Esophagus squamous epithelium (tissue), 5 donors: ENCODE data around the gene SOCS4. TPM values are rescaled to one million over a fixed set of nuclear protein-coding genes. Genes with fewer than 3 reads are reported as not detected.
"Not testable (repeated sequence)": the region's sequence is repeated elsewhere in the genome, so short reads cannot be mapped to it uniquely, and the experiment has no call there.

ENCODE experiments used
- DNase-seq: peaks from one replicate; lab custom pipeline; 2025; lab: John Stamatoyannopoulos, UW
- H3K27ac ChIP-seq, 4 donors: fragments of 200-600 bp; sonication (generic); one replicate each; pipeline ENCODE4 v1.5.1; 2016 to 2019; ENCODE audit warnings: mild to moderate bottlenecking in 1 of 4
- H3K27me3 ChIP-seq, 4 donors: fragments of 200-600 bp; sonication (generic); 1 replicate in 3 of 4; 2 replicates in 1 of 4; pipeline versions ENCODE4 v1.5.1 to v1.6.0; 2017 to 2021; ENCODE audit warnings: antibody characterized with exemption in 1 of 4
- H3K36me3 ChIP-seq, 3 donors: fragments of 200-600 bp; sonication (generic); one replicate each; pipeline ENCODE4 v1.5.1; 2016 to 2019
- H3K4me1 ChIP-seq, 3 donors: fragments of 200-600 bp; sonication (generic); one replicate each; pipeline ENCODE4 v1.5.1; 2017 to 2019
- H3K4me3 ChIP-seq, 4 donors: fragments of 200-600 bp; sonication (generic); 1 replicate in 3 of 4; 2 replicates in 1 of 4; pipeline ENCODE4 v1.5.1; 2016 to 2019; ENCODE audit warnings: mild to moderate bottlenecking in 2 of 4, moderate library complexity in 1 of 4
- H3K9me3 ChIP-seq, 3 donors: fragments of 200-600 bp; sonication (generic); one replicate each; pipeline ENCODE4 v1.5.1; 2016 to 2019
- POLR2A ChIP-seq, 4 donors: fragments of 450-650 bp; IDR thresholded peaks; one replicate each; pipeline ENCODE4 v1.6.1; 2017; ENCODE audit warnings: antibody characterized with exemption in 4 of 4, mild to moderate bottlenecking in 4 of 4, moderate library complexity in 3 of 4
- WGBS, 2 donors: methylation state at CpG; one replicate each; pipeline ENCODE4 v1.1.5; 2018; 5-methylcytosine and 5-hydroxymethylcytosine counted together
- intact Hi-C: fragments of 100-400 bp; cut with DNase I; formaldehyde crosslinking; loops from one replicate; pipeline ENCODE4 v1.15.0; 2022
- total RNA-seq, 4 donors: library from RNA; depleted of rRNA; stranded (reverse); fragments of >200 nt; gene quantifications; one replicate each; pipeline ENCODE4 v1.1.0, GENCODE V29; 2016
- TF ChIP-seq, protein P1 (sequence below), 6 experiments: fragments of 450-650 bp in 4 of 6; fragments of 200-600 bp in 2 of 6; sonication (generic) in 2 of 6; IDR thresholded peaks; one replicate each; pipeline ENCODE4 v1.5.1; 2016 to 2019; ENCODE audit warnings: antibody characterized with exemption in 6 of 6, mild to moderate bottlenecking in 4 of 6, moderate library complexity in 4 of 6
- donor health status: DM: yes; HTN: yes; CAD: no.

Gene SOCS4
- total RNA-seq, 4 donors from 2014 or later: 5.9 to 20.1 (median 12.1) TPM

DNA sequence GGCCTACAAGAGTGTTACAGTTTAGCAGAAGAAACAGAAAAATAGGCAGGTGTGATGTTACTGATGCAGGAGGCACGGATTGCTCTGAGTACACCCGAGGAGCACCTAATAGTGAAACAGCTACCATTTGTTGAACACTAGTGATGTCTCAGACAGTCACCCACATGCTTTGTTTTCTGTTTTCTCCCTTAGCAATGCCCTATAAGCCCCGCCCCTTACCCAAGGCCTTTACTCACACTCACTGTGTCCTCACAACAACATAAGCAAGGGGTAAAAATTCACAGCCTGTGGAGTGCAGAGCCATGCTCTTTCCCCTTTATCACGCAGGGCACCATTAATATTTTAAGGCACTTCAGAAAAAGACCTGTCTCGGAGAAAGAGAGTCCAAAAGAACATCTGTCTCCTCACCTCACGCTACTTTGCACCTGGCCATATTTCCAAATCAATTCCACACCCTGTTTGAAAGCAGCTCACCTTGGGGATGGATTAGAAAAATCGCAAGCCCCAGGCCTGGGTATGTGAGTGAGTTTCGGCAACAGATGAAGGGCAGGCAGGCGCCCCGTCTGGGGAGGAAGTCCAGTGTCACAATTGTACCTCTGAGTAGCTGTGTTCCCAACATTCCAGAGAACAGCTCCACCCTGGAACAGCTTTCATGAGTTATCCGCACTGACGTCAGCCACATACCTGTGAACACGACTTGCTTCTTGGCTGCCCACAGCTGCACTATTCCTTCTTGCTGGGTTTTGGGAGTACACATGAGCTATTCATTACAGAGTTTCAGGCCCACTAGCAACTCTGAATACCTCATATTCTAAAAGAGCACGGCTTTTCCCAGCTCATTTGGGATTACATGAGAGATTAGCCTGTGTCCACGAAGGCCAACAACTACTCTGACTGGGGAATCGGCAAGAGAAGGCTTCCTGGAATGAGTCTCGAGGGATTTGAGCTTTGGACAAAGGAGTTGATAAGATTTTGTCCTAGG lies 50.4 kb downstream of the SOCS4 start:
- Histone ChIP-seq H3K9me3 (no peaks in the 10 kb centered on the region), H3K27me3 (no peaks in the 10 kb centered on the region), H3K4me1 (peaks cover 9 to 42% (median 17%) of the 10 kb centered on the region in 3 donors), H3K36me3 (no peaks in the 10 kb centered on the region), H3K4me3 (no peak overlapping the region), H3K27ac (peak overlapping the region; percentile 72 to 89 (median 82))
- intact Hi-C loops: no loop called here
- DNase-seq: no peak
- TF ChIP-seq POLR2A (IDR thresholded peaks at IDR 0.05): no peak
- TF ChIP-seq, protein P1, sequence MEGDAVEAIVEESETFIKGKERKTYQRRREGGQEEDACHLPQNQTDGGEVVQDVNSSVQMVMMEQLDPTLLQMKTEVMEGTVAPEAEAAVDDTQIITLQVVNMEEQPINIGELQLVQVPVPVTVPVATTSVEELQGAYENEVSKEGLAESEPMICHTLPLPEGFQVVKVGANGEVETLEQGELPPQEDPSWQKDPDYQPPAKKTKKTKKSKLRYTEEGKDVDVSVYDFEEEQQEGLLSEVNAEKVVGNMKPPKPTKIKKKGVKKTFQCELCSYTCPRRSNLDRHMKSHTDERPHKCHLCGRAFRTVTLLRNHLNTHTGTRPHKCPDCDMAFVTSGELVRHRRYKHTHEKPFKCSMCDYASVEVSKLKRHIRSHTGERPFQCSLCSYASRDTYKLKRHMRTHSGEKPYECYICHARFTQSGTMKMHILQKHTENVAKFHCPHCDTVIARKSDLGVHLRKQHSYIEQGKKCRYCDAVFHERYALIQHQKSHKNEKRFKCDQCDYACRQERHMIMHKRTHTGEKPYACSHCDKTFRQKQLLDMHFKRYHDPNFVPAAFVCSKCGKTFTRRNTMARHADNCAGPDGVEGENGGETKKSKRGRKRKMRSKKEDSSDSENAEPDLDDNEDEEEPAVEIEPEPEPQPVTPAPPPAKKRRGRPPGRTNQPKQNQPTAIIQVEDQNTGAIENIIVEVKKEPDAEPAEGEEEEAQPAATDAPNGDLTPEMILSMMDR (IDR thresholded peaks at IDR 0.05): no peak
- 38 to 52% methylated on average over 17 of the region's 17 CpGs for WGBS, 2 donors

- intact Hi-C loops, DNase-seq, H3K27me3 ChIP-seq, H3K27ac ChIP-seq, H3K4me3 ChIP-seq, H3K9me3 ChIP-seq, H3K36me3 ChIP-seq: not testable (repeated sequence)
- H3K4me1 ChIP-seq: peaks cover 4 to 28% (median 5%) of the 10 kb centered on the region in 3 donors
- 71 to 72% methylated on average over 6 of the region's 6 CpGs for WGBS, 2 donors
These were observed 52.9 kb downstream of the SOCS4 start for GRCh38 chr14:55079961-55080360.

GRCh38 chr14:55084401-55085059 lies 57.5 kb downstream of the SOCS4 start:
- H3K27me3 ChIP-seq: no peaks in the 10 kb centered on the region
- H3K4me1 ChIP-seq: peaks cover 0 to 34% (median 0%) of the 10 kb centered on the region in 3 donors
- TF ChIP-seq POLR2A (IDR thresholded peaks at IDR 0.05): no peak
- TF ChIP-seq, protein P1 (IDR thresholded peaks at IDR 0.05): no peak
- intact Hi-C loops: no loop called here
- peak overlapping the region in 1 of 4 donors; percentile 65 for H3K27ac ChIP-seq
- no peaks in the 10 kb centered on the region for H3K9me3 ChIP-seq
- DNase-seq: no peak
- no peak overlapping the region for H3K4me3 ChIP-seq
- no peaks in the 10 kb centered on the region for H3K36me3 ChIP-seq

DNA sequence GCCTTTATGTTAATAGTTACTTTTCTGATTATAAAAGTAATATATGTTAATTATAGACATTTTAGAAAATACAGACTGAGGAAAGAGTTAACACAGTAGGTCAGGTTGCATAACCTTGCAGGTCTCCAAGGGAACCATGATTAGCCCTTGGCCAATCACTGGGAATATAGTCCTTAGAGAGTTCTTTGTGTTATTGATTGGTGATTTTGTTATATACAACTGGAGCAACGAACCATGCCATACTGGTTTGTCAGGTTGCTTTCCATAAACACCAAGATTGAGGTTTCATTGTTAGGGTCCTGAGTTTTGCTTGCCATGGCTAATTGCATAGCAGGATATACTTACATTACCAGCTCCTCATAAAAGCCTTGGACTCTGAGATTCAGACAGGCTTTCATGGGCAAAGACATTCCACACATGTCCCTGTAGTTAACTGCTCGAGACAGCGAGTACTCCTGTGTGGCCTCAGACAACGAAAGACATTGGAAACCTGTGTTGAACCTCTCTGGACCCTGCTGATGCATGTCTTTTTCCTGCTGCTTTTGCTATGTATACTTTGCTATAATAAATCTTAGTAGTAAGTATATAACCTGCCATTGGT lies 58.1 kb downstream of the SOCS4 start:
- DNase-seq: no peak
- Histone ChIP-seq H3K4me3 (no peak overlapping the region), H3K4me1 (peaks cover 0 to 38% (median 0%) of the 10 kb centered on the region in 3 donors), H3K27ac (peak overlapping the region in 3 of 4 donors; percentile 18 to 65 (median 52)), H3K9me3 (no peaks in the 10 kb centered on the region), H3K36me3 (no peaks in the 10 kb centered on the region), H3K27me3 (no peaks in the 10 kb centered on the region)
- no peak for TF ChIP-seq POLR2A (IDR thresholded peaks at IDR 0.05)
- WGBS, 2 donors: 72 to 83% methylated on average over 4 of the region's 4 CpGs
- intact Hi-C loops: no loop called here

GRCh38 chr14:55086938-55087337 lies 59.9 kb downstream of the SOCS4 start:
- Histone ChIP-seq H3K9me3 (no peaks in the 10 kb centered on the region), H3K36me3 (no peaks in the 10 kb centered on the region), H3K27ac (no peak overlapping the region), H3K4me1 (peaks cover 0 to 48% (median 0%) of the 10 kb centered on the region in 3 donors), H3K27me3 (no peaks in the 10 kb centered on the region), H3K4me3 (no peak overlapping the region)
- TF ChIP-seq, protein P1 (IDR thresholded peaks at IDR 0.05): no peak
- TF ChIP-seq POLR2A (IDR thresholded peaks at IDR 0.05): no peak
- no peak for DNase-seq
- WGBS, 2 donors: 89 to 94% methylated on average over 7 of the region's 9 CpGs
- intact Hi-C loops: no loop called here
